Epithelial cell of prostate (primary cell): ENCODE data around the gene STX4.

ENCODE experiments used
- DNase-seq: peaks from one replicate; pipeline ENCODE4 v3.0.0-alpha.2; 2011; ENCODE audit warnings: low read depth, low spot score
- H3K27ac ChIP-seq: fragments of 450-650 bp; 2 replicates; pipeline ENCODE4 v1.5.1; 2017; ENCODE audit warnings: mild to moderate bottlenecking

STX4 gene

DNA sequence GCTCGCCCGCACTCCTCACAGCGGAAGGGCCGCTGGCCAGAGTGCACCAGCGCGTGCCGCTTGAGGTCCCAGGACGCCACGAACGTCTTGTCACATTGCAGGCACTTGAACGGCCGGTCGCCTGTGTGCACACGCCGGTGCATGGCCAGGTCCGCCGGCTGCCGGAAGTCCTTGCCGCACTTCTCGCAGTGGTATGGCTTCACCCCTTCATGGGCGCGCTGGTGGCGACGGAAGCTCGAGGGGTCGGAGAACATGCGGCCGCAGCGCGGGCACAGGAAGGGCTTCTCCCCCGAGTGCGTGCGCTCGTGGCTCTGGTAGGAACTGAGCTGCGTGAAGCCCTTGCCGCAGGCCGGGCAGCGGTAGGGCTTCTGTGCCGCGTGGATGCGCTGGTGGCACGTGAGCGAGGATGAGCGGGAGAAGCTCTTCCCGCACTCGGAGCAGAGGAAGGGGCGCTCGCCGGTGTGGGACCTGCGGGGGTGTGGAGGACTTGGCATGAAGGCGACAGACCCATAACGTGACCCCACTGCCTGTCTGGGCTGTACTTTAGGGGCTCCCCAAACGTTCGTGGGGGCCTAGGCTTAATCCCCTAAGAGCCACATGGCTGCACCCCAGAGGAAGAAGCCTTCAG, 28.6 kb downstream of the STX4 start:
- no peak overlapping the region for H3K27ac ChIP-seq

DNA sequence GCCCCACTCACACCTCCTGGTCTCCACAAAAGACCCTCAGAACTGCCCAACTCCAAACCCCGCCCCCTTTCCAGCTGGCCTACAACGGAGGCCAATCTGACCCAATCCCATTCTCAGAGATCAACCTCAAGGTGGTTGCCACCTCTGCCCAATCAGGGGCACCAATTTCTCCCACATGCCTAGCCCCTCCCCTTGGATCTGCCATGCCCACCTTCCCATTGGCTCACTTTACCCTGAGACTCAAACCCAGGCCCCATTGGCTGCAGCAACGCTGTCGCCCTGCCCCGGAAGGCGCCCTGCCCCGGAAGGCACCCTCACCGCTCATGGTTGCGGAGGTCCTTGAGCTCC, 30.1 kb downstream of the STX4 start:
- H3K27ac ChIP-seq, result no peak overlapping the region

More for the DNA sequence above, 28.6 kb downstream of the STX4 start:
- no peak for DNase-seq

GRCh38 chr16:31063843-31064611, 30.7 kb downstream of the STX4 start:
- DNase-seq, result no peak
- H3K27ac ChIP-seq, result peak overlapping the region; percentile 89

More for the DNA sequence above, 30.1 kb downstream of the STX4 start:
- DNase-seq, result no peak

DNA sequence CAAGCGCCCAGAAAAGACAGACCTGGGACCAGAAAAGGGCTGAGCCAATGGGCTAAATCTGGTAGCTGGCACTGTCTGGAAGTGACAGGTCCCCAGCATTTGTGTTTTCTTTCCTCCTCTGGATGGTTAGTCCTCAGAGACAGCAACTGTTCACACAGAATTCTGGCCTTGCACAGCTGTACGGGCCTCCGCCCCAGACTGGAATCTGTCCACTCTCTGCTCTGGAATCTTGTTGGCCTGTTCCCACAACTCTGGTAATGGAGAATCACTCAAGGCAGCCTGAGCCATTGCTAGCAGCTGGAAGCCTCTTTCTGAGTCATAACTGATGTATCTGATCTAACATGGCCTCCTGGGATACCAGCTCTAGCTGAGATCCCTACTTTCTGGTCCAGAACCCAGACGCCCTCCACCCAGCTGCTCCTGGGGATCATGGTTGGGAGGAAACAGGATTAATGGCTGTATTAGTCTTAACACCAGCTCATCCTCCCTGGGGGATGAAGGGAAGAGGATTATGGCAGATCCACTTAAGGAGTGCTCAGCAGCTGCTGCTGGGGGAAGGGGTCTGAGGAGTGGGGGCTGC, 31.6 kb downstream of the STX4 start:
- peak overlapping the region; percentile 89 for H3K27ac ChIP-seq
- DNase-seq, result peak; percentile 60

- no peak overlapping the region for H3K27ac ChIP-seq
- DNase-seq, result no peak
These were observed 34.0 kb downstream of the STX4 start for GRCh38 chr16:31067342-31067741.

GRCh38 chr16:31071861-31072260, 38.5 kb downstream of the STX4 start:
- no peak for DNase-seq
- H3K27ac ChIP-seq, result peak overlapping the region; percentile 90

- peak overlapping the region; percentile 90 for H3K27ac ChIP-seq
- DNase-seq, result no peak
These were observed 39.3 kb downstream of the STX4 start for GRCh38 chr16:31072540-31073141.

- H3K27ac ChIP-seq, result peak overlapping the region; percentile 90
- peak; percentile 56 for DNase-seq
These were observed 40.0 kb downstream of the STX4 start for GRCh38 chr16:31073142-31073969.

- peak; percentile 98 for DNase-seq
- H3K27ac ChIP-seq, result peak within 1 kb of the TSS; percentile 90
These were observed 40.8 kb downstream of the STX4 start, which contains the start of the genes ZNF646 and ZNF668 for GRCh38 chr16:31073970-31074813. Gene ZNF646, plus strand, starts transcription at chr16:31074422. Its CDS starts 1,903 bp downstream, at chr16:31076325. Gene ZNF668, minus strand, starts transcription at chr16:31074240. Its CDS starts 9,781 bp downstream, at chr16:31064459.

DNA sequence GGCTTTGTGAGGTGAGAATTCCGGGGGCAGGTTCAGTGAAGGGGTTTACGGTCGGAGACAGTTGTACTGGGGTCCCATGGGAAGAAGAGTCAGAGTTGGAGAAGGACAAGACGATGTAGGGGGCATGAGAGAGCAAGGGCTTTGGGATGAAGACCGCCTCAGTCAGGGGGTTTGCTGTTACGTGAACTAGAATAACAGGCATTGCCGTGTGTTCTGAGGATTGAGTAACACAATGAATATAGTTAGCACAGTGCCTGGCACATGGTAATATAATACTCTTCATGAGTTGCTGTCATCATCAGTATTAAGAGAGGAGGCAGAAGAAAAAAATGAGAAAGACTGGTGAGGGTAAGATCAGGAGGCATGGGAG, 41.4 kb downstream of the STX4 start:
- DNase-seq, result no peak
- H3K27ac ChIP-seq, result peak overlapping the region; percentile 90

GRCh38 chr16:31076319-31076718, 43.0 kb downstream of the STX4 start:
- no peak for DNase-seq
- no peak overlapping the region for H3K27ac ChIP-seq

- no peak overlapping the region for H3K27ac ChIP-seq
- DNase-seq, result no peak
These were observed 43.7 kb downstream of the STX4 start for GRCh38 chr16:31077024-31077423.

GRCh38 chr16:31077592-31078396, 44.4 kb downstream of the STX4 start:
- no peak overlapping the region for H3K27ac ChIP-seq
- DNase-seq, result no peak

DNA sequence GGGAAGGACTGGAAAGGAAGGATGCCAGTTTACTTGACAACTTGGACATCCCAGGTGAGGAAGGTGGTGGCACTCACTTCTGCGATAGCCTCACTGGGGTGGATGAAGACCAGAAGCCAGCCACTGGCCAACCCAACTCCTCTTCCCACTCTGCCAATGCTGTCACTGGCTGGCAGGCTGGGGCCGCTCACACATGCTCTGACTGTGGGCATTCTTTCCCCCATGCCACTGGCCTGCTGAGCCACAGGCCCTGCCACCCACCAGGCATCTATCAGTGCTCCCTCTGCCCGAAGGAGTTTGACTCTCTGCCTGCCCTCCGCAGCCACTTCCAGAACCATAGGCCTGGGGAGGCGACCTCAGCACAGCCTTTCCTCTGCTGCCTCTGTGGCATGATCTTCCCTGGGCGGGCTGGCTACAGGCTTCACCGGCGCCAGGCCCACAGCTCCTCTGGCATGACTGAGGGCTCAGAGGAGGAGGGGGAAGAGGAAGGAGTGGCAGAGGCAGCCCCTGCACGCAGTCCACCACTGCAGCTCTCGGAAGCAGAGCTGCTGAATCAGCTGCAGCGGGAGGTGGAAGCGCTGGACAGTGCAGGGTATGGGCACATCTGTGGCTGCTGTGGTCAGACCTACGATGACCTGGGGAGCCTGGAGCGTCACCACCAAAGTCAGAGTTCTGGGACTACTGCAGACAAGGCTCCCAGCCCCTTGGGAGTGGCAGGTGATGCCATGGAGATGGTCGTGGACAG, 45.4 kb downstream of the STX4 start:
- DNase-seq, result no peak
- H3K27ac ChIP-seq, result no peak overlapping the region

- no peak for DNase-seq
- H3K27ac ChIP-seq, result no peak overlapping the region
These were observed 46.1 kb downstream of the STX4 start for GRCh38 chr16:31079342-31079944.

DNA sequence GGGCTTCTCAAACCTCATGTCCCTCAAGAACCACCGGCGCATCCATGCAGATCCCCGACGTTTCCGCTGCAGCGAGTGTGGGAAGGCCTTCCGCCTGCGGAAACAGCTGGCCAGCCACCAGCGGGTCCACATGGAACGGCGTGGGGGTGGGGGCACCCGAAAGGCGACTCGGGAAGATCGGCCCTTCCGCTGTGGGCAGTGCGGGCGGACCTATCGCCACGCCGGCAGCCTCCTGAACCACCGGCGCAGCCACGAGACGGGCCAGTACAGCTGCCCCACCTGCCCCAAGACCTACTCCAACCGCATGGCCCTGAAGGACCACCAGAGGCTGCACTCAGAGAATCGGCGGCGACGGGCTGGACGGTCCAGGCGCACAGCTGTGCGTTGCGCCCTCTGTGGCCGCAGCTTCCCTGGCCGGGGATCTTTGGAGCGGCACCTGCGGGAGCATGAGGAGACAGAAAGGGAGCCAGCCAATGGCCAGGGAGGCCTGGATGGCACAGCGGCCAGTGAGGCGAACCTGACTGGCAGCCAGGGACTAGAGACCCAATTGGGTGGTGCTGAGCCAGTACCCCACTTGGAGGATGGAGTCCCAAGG, 46.8 kb downstream of the STX4 start:
- DNase-seq, result no peak
- H3K27ac ChIP-seq, result no peak overlapping the region
